ENCODE results near the gene SLC22A2. TPM values are rescaled to one million over a fixed set of nuclear protein-coding genes. Genes with fewer than 3 reads are reported as not detected.

Gene SLC22A2
- total and polyA plus RNA-seq, 2 donors (not counting 3 experiments of a cell fraction or from before 2014, with no cell fraction given), result not detected

DNA sequence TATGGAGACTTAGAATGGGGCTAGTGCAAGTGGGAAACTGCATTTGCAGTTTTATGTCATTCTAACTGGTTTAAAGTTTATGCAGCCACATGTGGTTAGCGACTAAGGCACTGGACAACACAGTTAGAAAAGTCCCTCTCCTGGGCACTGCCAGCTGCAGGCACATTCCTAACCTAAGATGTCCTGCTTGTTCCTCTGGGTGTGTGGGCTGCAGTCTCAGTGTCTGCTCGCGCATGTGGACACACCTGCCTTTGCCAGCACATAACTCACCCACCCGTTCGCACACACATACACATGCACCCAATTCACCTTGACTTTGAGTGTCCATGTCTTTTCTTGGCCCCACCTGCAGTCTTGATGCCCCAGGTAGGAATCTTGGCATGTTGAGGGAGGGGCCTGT lies 18.5 kb upstream of the SLC22A2 start:
- no peaks in the 10 kb centered on the region for H4K20me1 ChIP-seq (replicated peaks; ENCODE audit: control insufficient read depth, extremely low read depth, insufficient read depth, low read length)
- H3K9ac ChIP-seq (replicated peaks; ENCODE audit: extremely low read depth, insufficient read depth, low read length), result no peak overlapping the region
- intact Hi-C loops (cut with micrococcal nuclease), result no loop called here
- no TSS peak for BruUV-seq (replicated peaks)
- dilution Hi-C loops (cut with MboI; ENCODE audit: extremely low pct_ligation_motif_present, low sequenced_read_pairs), result no loop called here
- no peak overlapping the region for H3K4me3 ChIP-seq (replicated peaks in 1 of 3; ENCODE audit: insufficient read depth in 1 of 3, low read depth in 1 of 3, low read length in 3 of 3)
- no peaks in the 10 kb centered on the region for H3K79me2 ChIP-seq (ENCODE audit: control insufficient read depth, insufficient read depth, low read length)
- no peak overlapping the region for H3K27ac ChIP-seq (ENCODE audit: insufficient read depth, low read depth, low read length)
- DNase-seq (ENCODE audit: low read depth, low spot score), result no peak
- ChIA-PET POLR2A (no interaction called here), CTCF (no interaction called here)
- no peak for TF ChIP-seq FOS (IDR thresholded peaks at IDR 0.05; ENCODE audit: borderline replicate concordance, insufficient read depth, low read length)
- no peak for TF ChIP-seq JUN (IDR thresholded peaks at IDR 0.05; ENCODE audit: borderline replicate concordance, insufficient read depth, insufficient read length, low read depth)
- no peaks in the 10 kb centered on the region for H3K4me1 ChIP-seq (ENCODE audit: control insufficient read depth, extremely low read depth, insufficient read depth, low read length)
- H3K9me1 ChIP-seq (replicated peaks; ENCODE audit: control insufficient read depth, extremely low read depth, insufficient read depth, low read length), result no peaks in the 10 kb centered on the region
- H3K36me3 ChIP-seq (ENCODE audit: control insufficient read depth in 2 of 2, extremely low read depth in 1 of 2, insufficient read depth in 2 of 2, low read length in 2 of 2), result no peaks in the 10 kb centered on the region
- no peaks in the 10 kb centered on the region for H3K27me3 ChIP-seq (ENCODE audit: control insufficient read depth in 2 of 2, insufficient read depth in 2 of 2, low read length in 2 of 2)
- H3K4me2 ChIP-seq (ENCODE audit: insufficient read depth, low read length), result no peak overlapping the region
- H2AFZ ChIP-seq (ENCODE audit: low read depth, low read length), result no peak overlapping the region
- FAIRE-seq, result no peak
- H3K9me3 ChIP-seq (replicated peaks; ENCODE audit: control insufficient read depth, insufficient read depth, low read length), result peaks cover 9% of the 10 kb centered on the region

DNA sequence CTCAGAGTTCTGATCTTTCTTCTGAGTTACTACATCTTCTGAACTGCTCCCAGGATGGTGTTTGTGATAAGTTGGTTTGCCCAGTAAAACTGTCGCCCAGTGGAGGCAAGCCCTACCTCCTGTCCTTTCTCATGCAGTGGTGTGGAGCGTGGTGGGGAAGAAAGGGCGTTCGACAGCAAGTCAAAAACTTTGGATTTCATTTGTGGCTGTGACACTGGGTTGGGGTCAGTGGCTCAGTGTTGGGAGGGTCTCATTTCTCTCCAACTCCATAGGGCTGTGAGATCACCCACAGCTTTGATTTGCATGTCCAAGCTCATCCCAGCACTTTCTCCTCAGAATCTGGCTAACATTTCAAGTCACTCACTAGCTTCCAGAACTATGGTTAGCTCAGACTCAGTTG lies 17.5 kb upstream of the SLC22A2 start:
- H3K9me1 ChIP-seq (replicated peaks; ENCODE audit: control insufficient read depth, extremely low read depth, insufficient read depth, low read length), result no peaks in the 10 kb centered on the region
- H3K4me1 ChIP-seq (ENCODE audit: control insufficient read depth, extremely low read depth, insufficient read depth, low read length), result no peaks in the 10 kb centered on the region
- DNase-seq (ENCODE audit: low read depth, low spot score), result no peak
- H3K4me3 ChIP-seq (replicated peaks in 1 of 3; ENCODE audit: insufficient read depth in 1 of 3, low read depth in 1 of 3, low read length in 3 of 3), result no peak overlapping the region
- no peak for FAIRE-seq
- intact Hi-C loops (cut with micrococcal nuclease), result no loop called here
- no peaks in the 10 kb centered on the region for H3K27me3 ChIP-seq (ENCODE audit: control insufficient read depth in 2 of 2, insufficient read depth in 2 of 2, low read length in 2 of 2)
- no peak overlapping the region for H3K9ac ChIP-seq (replicated peaks; ENCODE audit: extremely low read depth, insufficient read depth, low read length)
- no peak overlapping the region for H3K4me2 ChIP-seq (ENCODE audit: insufficient read depth, low read length)
- BruUV-seq (replicated peaks), result no TSS peak
- TF ChIP-seq MYC (IDR thresholded peaks at IDR 0.05; ENCODE audit: low read depth, low read length) (no peak), POLR2AphosphoS5 (IDR thresholded peaks at IDR 0.05; ENCODE audit: insufficient read depth, low read depth, low read length) (no peak), JUN (IDR thresholded peaks at IDR 0.05; ENCODE audit: borderline replicate concordance, insufficient read depth, insufficient read length, low read depth) (no peak), FOS (IDR thresholded peaks at IDR 0.05; ENCODE audit: borderline replicate concordance, insufficient read depth, low read length) (no peak), POLR2A (IDR thresholded peaks at IDR 0.05; ENCODE audit: low read depth, low read length) (no peak)
- TF ChIP-seq, protein P1, sequence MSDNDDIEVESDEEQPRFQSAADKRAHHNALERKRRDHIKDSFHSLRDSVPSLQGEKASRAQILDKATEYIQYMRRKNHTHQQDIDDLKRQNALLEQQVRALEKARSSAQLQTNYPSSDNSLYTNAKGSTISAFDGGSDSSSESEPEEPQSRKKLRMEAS (IDR thresholded peaks at IDR 0.05; ENCODE audit: insufficient read depth, insufficient read length), result no peak
- no peak overlapping the region for H3K27ac ChIP-seq (ENCODE audit: insufficient read depth, low read depth, low read length)
- ChIA-PET CTCF (no interaction called here), POLR2A (no interaction called here)
- H4K20me1 ChIP-seq (replicated peaks; ENCODE audit: control insufficient read depth, extremely low read depth, insufficient read depth, low read length), result no peaks in the 10 kb centered on the region
- dilution Hi-C loops (cut with MboI; ENCODE audit: extremely low pct_ligation_motif_present, low sequenced_read_pairs), result no loop called here
- H3K79me2 ChIP-seq (ENCODE audit: control insufficient read depth, insufficient read depth, low read length), result no peaks in the 10 kb centered on the region
- no peaks in the 10 kb centered on the region for H3K36me3 ChIP-seq (ENCODE audit: control insufficient read depth in 2 of 2, extremely low read depth in 1 of 2, insufficient read depth in 2 of 2, low read length in 2 of 2)
- no peak overlapping the region for H2AFZ ChIP-seq (ENCODE audit: low read depth, low read length)
- peaks cover 13% of the 10 kb centered on the region for H3K9me3 ChIP-seq (replicated peaks; ENCODE audit: control insufficient read depth, insufficient read depth, low read length)

Measured in endothelial cell of umbilical vein (primary cell).